B cell (primary cell): Measurements from ENCODE around the gene APBB3. TPM values are rescaled to one million over a fixed set of nuclear protein-coding genes. Genes with fewer than 3 reads are reported as not detected.

Source experiments
- ATAC-seq: fragments of 200-7000 bp; cut with Tn5 transposase; one replicate; pipeline ENCODE4 v1.10.0; 2021; ENCODE audit warnings: low read depth, mild to moderate bottlenecking, moderate number of reproducible peaks, moderate library complexity
- CTCF ChIA-PET: fragments of 350-600 bp; sonication (Branson Sonifier 250); formaldehyde crosslinking; loops from one replicate; lab custom pipeline; 2021; ENCODE audit warnings: antibody characterized with exemption, inconsistent platforms; lab: Charles Lee
- POLR2A ChIA-PET: fragments of 350-600 bp; sonication (Branson Sonifier 250); formaldehyde crosslinking; loops from one replicate; lab custom pipeline; 2021; ENCODE audit warnings: antibody characterized with exemption; lab: Charles Lee
- DNase-seq: peaks from one replicate; pipeline ENCODE4 v3.0.0; 2013
- H2AFZ ChIP-seq: 2 replicates; pipeline ENCODE4 v1.6.1; 2012; ENCODE audit warnings: mild to moderate bottlenecking, low read depth, low read length; ENCODE audit not compliant: insufficient read depth, poor library complexity, severe bottlenecking
- H3K27ac ChIP-seq, 2 donors: 1 replicate in 1 of 2; 2 replicates in 1 of 2; pipeline ENCODE4 v1.5.1; 2012 to 2013; ENCODE audit warnings: low read length in 2 of 2, mild to moderate bottlenecking in 2 of 2, moderate library complexity in 1 of 2
- H3K27me3 ChIP-seq, 4 experiments: fragments of 200-600 bp in 1 of 4; sonication (generic) in 1 of 4; replicated peaks in 1 of 4; 1 replicate in 2 of 4; 2 replicates in 2 of 4; pipeline versions ENCODE4 v1.6.1 to v1.7.0; 2013 to 2016; ENCODE audit warnings: low read length in 3 of 4, mild to moderate bottlenecking in 2 of 4, mixed read lengths in 1 of 4, moderate library complexity in 1 of 4; ENCODE audit not compliant: insufficient read depth in 4 of 4, control insufficient read depth in 3 of 4; ENCODE audit errors: control extremely low read depth in 1 of 4
- H3K36me3 ChIP-seq, 2 experiments: replicated peaks in 1 of 2; 1 replicate in 1 of 2; 2 replicates in 1 of 2; pipeline versions ENCODE4 v1.6.1 to v1.7.1; 2013; ENCODE audit warnings: low read length in 1 of 2; ENCODE audit not compliant: insufficient read depth in 2 of 2, control insufficient read depth in 1 of 2; ENCODE audit errors: control extremely low read depth in 1 of 2, extremely low read depth in 1 of 2
- H3K4me1 ChIP-seq, 2 donors: fragments of 200-600 bp in 1 of 2; sonication (generic) in 1 of 2; 1 replicate in 1 of 2; 2 replicates in 1 of 2; pipeline versions ENCODE4 v1.5.1 to v1.6.1; 2013 to 2017; ENCODE audit warnings: low read length in 2 of 2; ENCODE audit not compliant: control insufficient read depth in 2 of 2, insufficient read depth in 2 of 2
- H3K4me2 ChIP-seq: replicated peaks from 2 replicates; pipeline ENCODE3; 2012; ENCODE audit warnings: mild to moderate bottlenecking, low read depth, low read length; ENCODE audit not compliant: poor library complexity, severe bottlenecking
- H3K4me3 ChIP-seq, 5 experiments: fragments of 200-600 bp in 1 of 5; sonication (generic) in 1 of 5; 1 replicate in 3 of 5; 2 replicates in 2 of 5; pipeline versions ENCODE4 v1.5.1 to v1.7.0; 2011 to 2016; ENCODE audit warnings: low read length in 4 of 5, mild to moderate bottlenecking in 4 of 5, low read depth in 2 of 5, control low read depth in 1 of 5, moderate library complexity in 1 of 5; ENCODE audit not compliant: insufficient read depth in 1 of 5; ENCODE audit errors: control extremely low read depth in 1 of 5, extremely low read depth in 1 of 5
- H3K79me2 ChIP-seq: fragments of 200-600 bp; sonication (generic); one replicate; pipeline ENCODE4 v1.6.0; 2016; ENCODE audit warnings: low read length; ENCODE audit not compliant: control insufficient read depth, insufficient read depth
- H3K9ac ChIP-seq: fragments of 200-600 bp; sonication (generic); 2 replicates; pipeline ENCODE4 v1.6.1; 2017; ENCODE audit warnings: mild to moderate bottlenecking, low read length, moderate library complexity
- H3K9me3 ChIP-seq, 3 donors: one replicate each; pipeline versions ENCODE4 v1.6.1 to v1.7.1; 2013; ENCODE audit warnings: low read length in 2 of 3; ENCODE audit not compliant: control insufficient read depth in 2 of 3, insufficient read depth in 1 of 3; ENCODE audit errors: control extremely low read depth in 1 of 3
- H4K20me1 ChIP-seq: 2 replicates; pipeline ENCODE4 v1.6.0; 2012; ENCODE audit warnings: mild to moderate bottlenecking, low read length; ENCODE audit not compliant: insufficient read depth, control insufficient read depth, poor library complexity, severe bottlenecking
- H3K27ac Mint-ChIP-seq: one replicate; pipeline ENCODE4 v1.8.0; 2021; ENCODE audit warnings: mixed read lengths
- H3K27me3 Mint-ChIP-seq: one replicate; pipeline ENCODE4 v1.8.0; 2021; ENCODE audit warnings: mixed read lengths
- H3K4me1 Mint-ChIP-seq: one replicate; pipeline ENCODE4 v1.8.0; 2021; ENCODE audit warnings: mixed read lengths
- H3K4me3 Mint-ChIP-seq: one replicate; pipeline ENCODE4 v1.8.0; 2021; ENCODE audit warnings: mixed read lengths
- H3K9me3 Mint-ChIP-seq: one replicate; pipeline ENCODE4 v1.8.0; 2022; ENCODE audit warnings: mixed read lengths; ENCODE audit not compliant: insufficient read depth
- EZH2 ChIP-seq: IDR thresholded peaks from 2 replicates; pipeline ENCODE4 v1.6.1; 2012; ENCODE audit warnings: borderline replicate concordance, low read depth, mild to moderate bottlenecking, moderate library complexity, low read length; ENCODE audit not compliant: insufficient read depth, poor library complexity, severe bottlenecking
- WGBS: methylation state at CpG from one replicate; pipeline ENCODE4 v1.1.5; 2013; ENCODE audit warnings: missing lambda C conversion rate; ENCODE audit not compliant: insufficient coverage; 5-methylcytosine and 5-hydroxymethylcytosine counted together
- intact Hi-C: fragments of 100-400 bp; cut with micrococcal nuclease; formaldehyde crosslinking; loops from one replicate; pipeline ENCODE4 v1.10.0; 2022
- polyA plus RNA-seq: library from polyadenylated mRNA; depleted of rRNA; stranded (reverse); fragments of >200 nt; gene quantifications from 2 replicates; pipeline ENCODE4 v1.2.3, GENCODE V29; 2012
- total RNA-seq, 2 donors: library from RNA; stranded (reverse); fragments of 120-200 nt in 1 of 2; gene quantifications; 1 replicate in 1 of 2; 2 replicates in 1 of 2; pipeline versions ENCODE4 v1.2.3 to v1.2.4, GENCODE V29; 2013 to 2022
- TF ChIP-seq, protein P1 (sequence below): fragments of 200-600 bp; IDR thresholded peaks from one replicate; pipeline ENCODE4 v1.8.0; 2022; ENCODE audit warnings: antibody characterized with exemption, mild to moderate bottlenecking

Gene APBB3
- total and polyA plus RNA-seq, 2 donors (not counting 1 experiment from before 2014, with no cell fraction given), result 73.9 to 126 TPM

DNA sequence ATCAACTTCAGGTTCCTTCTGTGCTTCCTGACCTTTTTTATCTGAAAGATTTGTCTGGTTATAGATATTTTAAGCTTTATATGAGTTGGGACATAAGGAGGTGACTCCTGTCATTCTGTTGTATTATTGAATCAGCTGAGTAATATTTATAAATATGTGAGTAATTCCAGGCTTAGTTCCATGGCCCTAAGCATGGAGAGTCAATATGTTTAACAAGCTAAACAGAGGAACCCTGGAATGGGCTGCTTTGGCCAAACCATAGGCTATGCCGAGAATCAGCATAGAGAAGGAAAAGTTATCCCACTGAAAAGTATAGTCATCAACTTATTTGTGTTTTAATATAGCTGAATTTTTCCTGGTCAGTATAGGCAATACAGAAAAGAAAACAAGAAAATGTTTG is 24.2 kb downstream of the APBB3 start:
- no peaks in the 10 kb centered on the region for H3K27me3 ChIP-seq
- ATAC-seq, result no peak
- H3K4me3 Mint-ChIP-seq, result no peak overlapping the region
- no peaks in the 10 kb centered on the region for H3K9me3 ChIP-seq
- peaks cover 1% of the 10 kb centered on the region for H3K4me1 Mint-ChIP-seq
- no peak overlapping the region for H3K27ac Mint-ChIP-seq
- CTCF ChIA-PET, result no interaction called here
- H4K20me1 ChIP-seq, result no peaks in the 10 kb centered on the region
- DNase-seq, result no peak
- no peaks in the 10 kb centered on the region for H3K9me3 Mint-ChIP-seq
- intact Hi-C loops, result no loop called here
- no peak overlapping the region for H3K9ac ChIP-seq
- POLR2A ChIA-PET, result interaction anchor here (0.5 to 0.6 kb wide), 2 partner anchors 24 to 191 kb away, joined by 3 to 5 read pairs; no protein-coding TSS in a partner anchor
- H3K27me3 Mint-ChIP-seq, result no peaks in the 10 kb centered on the region
- H3K36me3 ChIP-seq, result peaks cover 8 to 58% of the 10 kb centered on the region in 2 experiments
- no peak overlapping the region for H3K4me2 ChIP-seq
- TF ChIP-seq, protein P1, sequence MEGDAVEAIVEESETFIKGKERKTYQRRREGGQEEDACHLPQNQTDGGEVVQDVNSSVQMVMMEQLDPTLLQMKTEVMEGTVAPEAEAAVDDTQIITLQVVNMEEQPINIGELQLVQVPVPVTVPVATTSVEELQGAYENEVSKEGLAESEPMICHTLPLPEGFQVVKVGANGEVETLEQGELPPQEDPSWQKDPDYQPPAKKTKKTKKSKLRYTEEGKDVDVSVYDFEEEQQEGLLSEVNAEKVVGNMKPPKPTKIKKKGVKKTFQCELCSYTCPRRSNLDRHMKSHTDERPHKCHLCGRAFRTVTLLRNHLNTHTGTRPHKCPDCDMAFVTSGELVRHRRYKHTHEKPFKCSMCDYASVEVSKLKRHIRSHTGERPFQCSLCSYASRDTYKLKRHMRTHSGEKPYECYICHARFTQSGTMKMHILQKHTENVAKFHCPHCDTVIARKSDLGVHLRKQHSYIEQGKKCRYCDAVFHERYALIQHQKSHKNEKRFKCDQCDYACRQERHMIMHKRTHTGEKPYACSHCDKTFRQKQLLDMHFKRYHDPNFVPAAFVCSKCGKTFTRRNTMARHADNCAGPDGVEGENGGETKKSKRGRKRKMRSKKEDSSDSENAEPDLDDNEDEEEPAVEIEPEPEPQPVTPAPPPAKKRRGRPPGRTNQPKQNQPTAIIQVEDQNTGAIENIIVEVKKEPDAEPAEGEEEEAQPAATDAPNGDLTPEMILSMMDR, result no peak
- no peak for TF ChIP-seq EZH2
- no peaks in the 10 kb centered on the region for H3K4me1 ChIP-seq
- no peak overlapping the region for H3K4me3 ChIP-seq
- peak overlapping the region in 1 of 2 donors; percentile 7 for H3K27ac ChIP-seq
- H2AFZ ChIP-seq, result no peak overlapping the region
- H3K79me2 ChIP-seq, result no peaks in the 10 kb centered on the region
- no CpG with 5 or more reads among the region's 1 CpG for WGBS

GRCh38 chr5:140524003-140524402 is 40.4 kb downstream of the APBB3 start:
- Histone ChIP-seq H2AFZ (no peak overlapping the region), H3K4me1 (peaks cover 0 to 5% of the 10 kb centered on the region in 2 donors), H3K9me3 (no peaks in the 10 kb centered on the region), H4K20me1 (no peaks in the 10 kb centered on the region), H3K27ac (peak overlapping the region in 1 of 2 donors; percentile 41), H3K9ac (no peak overlapping the region), H3K79me2 (no peaks in the 10 kb centered on the region), H3K4me2 (peak overlapping the region; percentile 13), H3K36me3 (peaks cover 15 to 36% of the 10 kb centered on the region in 2 experiments), H3K4me3 (no peak overlapping the region), H3K27me3 (no peaks in the 10 kb centered on the region)
- ATAC-seq (no peak), DNase-seq (no peak)
- no peak for TF ChIP-seq EZH2
- TF ChIP-seq, protein P1, result no peak
- CTCF ChIA-PET, result interaction anchor here (1.5 kb wide), 1 partner anchor 9 kb away, joined by 3 read pairs; no protein-coding TSS in a partner anchor
- peak overlapping the region; percentile 35 for H3K27ac Mint-ChIP-seq
- H3K27me3 Mint-ChIP-seq, result no peaks in the 10 kb centered on the region
- POLR2A ChIA-PET, result no interaction called here
- H3K4me3 Mint-ChIP-seq, result no peak overlapping the region
- intact Hi-C loops, result no loop called here
- H3K4me1 Mint-ChIP-seq, result peaks cover 11% of the 10 kb centered on the region
- no peaks in the 10 kb centered on the region for H3K9me3 Mint-ChIP-seq
- WGBS, result no CpG with 5 or more reads among the region's 2 CpGs
